Measurements from ENCODE around the gene TMC7.

DNA sequence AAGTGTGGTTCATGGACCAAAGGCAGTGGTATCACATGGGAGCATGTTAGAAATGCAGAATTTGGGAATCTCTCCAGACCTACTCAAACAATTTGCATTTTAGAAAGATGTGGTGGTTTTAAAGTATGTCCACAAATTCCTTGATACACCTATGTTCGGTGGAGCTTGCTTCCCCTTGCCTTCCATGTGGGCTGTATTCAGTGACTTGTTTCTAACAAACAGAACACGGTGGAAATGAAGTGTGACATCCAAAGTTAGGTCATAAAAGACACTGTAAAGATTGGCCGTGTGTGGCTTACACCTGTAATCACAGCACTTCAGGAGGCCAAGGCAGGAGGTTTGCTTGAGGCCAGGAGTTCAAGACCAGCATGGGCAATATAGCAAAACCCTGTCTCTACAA, 100.4 kb downstream of the TMC7 start:
- TF ChIP-seq CTCF (IDR thresholded peaks at IDR 0.05) (no peak), POLR2A (IDR thresholded peaks at IDR 0.05) (no peak), POLR2AphosphoS5 (IDR thresholded peaks at IDR 0.05) (no peak)

Data from breast epithelium (tissue), 3 donors.